Uterus (tissue), 4 donors: ENCODE data around the gene TMEM217. TPM values are rescaled to one million over a fixed set of nuclear protein-coding genes. Genes with fewer than 3 reads are reported as not detected.
A peak's percentile ranks its signal among the peaks of the same experiment; 100 is the strongest.

Source experiments
- DNase-seq, 2 donors: peaks; one replicate each; pipeline ENCODE4 v3.0.0-alpha.2; 2019 to 2020
- H3K27ac ChIP-seq, 2 donors: fragments of 200-600 bp; sonication (generic); 1 replicate in 1 of 2; 2 replicates in 1 of 2; pipeline ENCODE4 v1.5.1; 2016 to 2018
- H3K27me3 ChIP-seq, 2 donors: fragments of 200-600 bp; sonication (generic); one replicate each; pipeline ENCODE4 v1.5.1; 2018 to 2019; ENCODE audit warnings: control low read depth in 1 of 2
- H3K36me3 ChIP-seq, 2 donors: fragments of 200-600 bp; sonication (generic); one replicate each; pipeline ENCODE4 v1.5.1; 2019; ENCODE audit warnings: control low read depth in 1 of 2
- H3K4me1 ChIP-seq, 2 donors: fragments of 200-600 bp; sonication (generic); one replicate each; pipeline ENCODE4 v1.5.1; 2018 to 2019; ENCODE audit warnings: control low read depth in 1 of 2
- H3K4me3 ChIP-seq, 2 donors: fragments of 200-600 bp; sonication (generic); 1 replicate in 1 of 2; 2 replicates in 1 of 2; pipeline ENCODE4 v1.5.1; 2018 to 2019; ENCODE audit warnings: mild to moderate bottlenecking in 1 of 2
- H3K9me3 ChIP-seq, 2 donors: fragments of 200-600 bp; sonication (generic); one replicate each; pipeline ENCODE4 v1.5.1; 2019; ENCODE audit warnings: control low read depth in 1 of 2
- CTCF ChIP-seq, 4 experiments: fragments of 200-600 bp in 2 of 4; fragments of 450-650 bp in 2 of 4; sonication (generic) in 2 of 4; IDR thresholded peaks; one replicate each; pipeline ENCODE4 v1.5.1; 2016 to 2019; ENCODE audit warnings: antibody characterized with exemption in 4 of 4, mild to moderate bottlenecking in 2 of 4, moderate library complexity in 1 of 4
- POLR2A ChIP-seq, 2 donors: fragments of 450-650 bp; IDR thresholded peaks; one replicate each; pipeline ENCODE4 v1.6.1; 2016; ENCODE audit warnings: antibody characterized with exemption in 2 of 2, mild to moderate bottlenecking in 1 of 2, moderate library complexity in 1 of 2
- intact Hi-C: fragments of 100-400 bp; cut with DNase I; formaldehyde crosslinking; loops from one replicate; pipeline ENCODE4 v1.15.1; 2023; ENCODE audit warnings: low total_unique reads
- total RNA-seq, 4 donors: library from RNA; depleted of rRNA in 3 of 4; stranded (reverse); fragments of >200 nt in 3 of 4; gene quantifications; one replicate each; pipeline versions ENCODE4 v1.1.0 to v1.2.4, GENCODE V29; 2014 to 2023
- donor health status: DM: yes; HTN: yes; CAD: no.

TMEM217 gene
- total RNA-seq, 4 donors from 2014 or later: 0.21 to 1.6 TPM; not detected in 2

DNA sequence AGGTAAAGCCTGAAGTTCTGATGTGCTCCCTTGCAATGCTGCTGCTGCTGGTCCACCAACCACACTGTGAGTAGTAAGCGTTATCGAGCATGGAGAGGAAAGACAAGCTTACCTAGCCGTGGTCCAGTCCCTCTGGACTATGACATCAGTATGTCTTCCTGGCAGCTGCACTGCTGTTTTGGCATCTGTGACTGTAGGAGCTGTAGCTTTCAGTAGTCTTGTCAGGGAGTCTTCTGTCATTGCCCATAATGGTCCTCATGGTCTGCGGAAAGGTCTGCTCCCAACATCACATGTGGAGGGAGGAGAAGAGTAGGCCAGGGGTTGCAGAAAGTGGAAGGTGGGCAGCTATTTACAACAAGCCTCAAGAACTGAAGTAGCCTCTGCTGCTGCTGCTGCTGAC lies 26.8 kb upstream of the TMEM217 start:
- Histone ChIP-seq H3K27ac (no peak overlapping the region), H3K4me1 (no peaks in the 10 kb centered on the region)

DNA sequence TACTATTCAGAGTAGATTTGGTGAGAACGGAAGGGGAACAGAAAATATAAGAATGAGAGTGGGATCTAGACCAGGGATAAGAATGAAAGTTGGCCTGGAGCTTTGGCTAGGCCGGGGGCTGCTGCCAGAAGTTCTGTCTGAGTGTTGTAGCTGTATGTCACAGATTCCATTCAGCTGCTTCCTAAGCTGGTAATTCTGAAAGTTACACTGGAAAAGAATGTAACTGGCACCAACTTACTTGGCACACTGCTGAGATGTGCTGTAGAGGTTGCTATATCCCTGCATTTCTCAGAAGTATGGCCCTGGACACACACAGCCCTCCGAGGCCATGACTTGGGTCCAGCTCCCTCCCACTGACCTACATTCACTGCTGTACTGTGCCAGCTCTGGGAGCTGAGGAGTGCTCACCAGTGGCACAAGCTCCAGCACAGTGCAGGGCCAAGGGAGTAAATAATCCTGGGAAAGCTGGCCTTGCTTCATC lies 25.8 kb upstream of the TMEM217 start:
- Histone ChIP-seq H3K27me3 (no peaks in the 10 kb centered on the region), H3K4me1 (no peaks in the 10 kb centered on the region), H3K36me3 (no peaks in the 10 kb centered on the region), H3K27ac (no peak overlapping the region), H3K9me3 (no peaks in the 10 kb centered on the region), H3K4me3 (no peak overlapping the region)
- intact Hi-C loops: no loop called here
- peak in 1 of 2 donors; percentile 50 for DNase-seq
- TF ChIP-seq CTCF (IDR thresholded peaks at IDR 0.05) (no peak), POLR2A (IDR thresholded peaks at IDR 0.05) (no peak)

More for the DNA sequence above, 26.8 kb upstream of the TMEM217 start:
- no peaks in the 10 kb centered on the region for H3K9me3 ChIP-seq
- intact Hi-C loops: no loop called here
- H3K36me3 ChIP-seq: no peaks in the 10 kb centered on the region
- TF ChIP-seq CTCF (IDR thresholded peaks at IDR 0.05): no peak
- TF ChIP-seq POLR2A (IDR thresholded peaks at IDR 0.05): no peak
- DNase-seq: no peak
- H3K4me3 ChIP-seq: no peak overlapping the region
- H3K27me3 ChIP-seq: no peaks in the 10 kb centered on the region

DNA sequence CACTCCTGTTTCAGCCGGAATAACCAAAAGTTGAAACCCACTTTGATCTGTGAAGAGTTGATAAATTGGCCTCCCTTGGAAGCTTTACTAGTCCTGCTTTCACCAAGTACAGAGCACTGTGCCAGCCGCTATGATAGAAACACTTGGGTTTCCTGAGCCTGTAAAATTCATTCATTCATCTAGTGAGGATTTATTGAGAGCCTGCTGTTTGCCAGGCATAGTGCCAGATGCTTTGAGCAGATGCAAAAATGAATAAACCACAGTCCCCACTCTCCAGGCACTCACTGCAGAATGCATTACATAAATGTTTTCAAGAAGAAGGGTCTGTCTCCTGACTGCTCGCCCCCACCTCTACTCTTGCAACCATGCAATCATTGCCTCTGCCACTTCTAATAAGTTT lies 25.3 kb upstream of the TMEM217 start:
- no peaks in the 10 kb centered on the region for H3K4me1 ChIP-seq
- no peaks in the 10 kb centered on the region for H3K27me3 ChIP-seq
- H3K4me3 ChIP-seq: no peak overlapping the region
- TF ChIP-seq CTCF (IDR thresholded peaks at IDR 0.05) (no peak), POLR2A (IDR thresholded peaks at IDR 0.05) (no peak)
- no peak overlapping the region for H3K27ac ChIP-seq
- intact Hi-C loops: no loop called here
- no peak for DNase-seq
- H3K36me3 ChIP-seq: no peaks in the 10 kb centered on the region
- no peaks in the 10 kb centered on the region for H3K9me3 ChIP-seq

DNA sequence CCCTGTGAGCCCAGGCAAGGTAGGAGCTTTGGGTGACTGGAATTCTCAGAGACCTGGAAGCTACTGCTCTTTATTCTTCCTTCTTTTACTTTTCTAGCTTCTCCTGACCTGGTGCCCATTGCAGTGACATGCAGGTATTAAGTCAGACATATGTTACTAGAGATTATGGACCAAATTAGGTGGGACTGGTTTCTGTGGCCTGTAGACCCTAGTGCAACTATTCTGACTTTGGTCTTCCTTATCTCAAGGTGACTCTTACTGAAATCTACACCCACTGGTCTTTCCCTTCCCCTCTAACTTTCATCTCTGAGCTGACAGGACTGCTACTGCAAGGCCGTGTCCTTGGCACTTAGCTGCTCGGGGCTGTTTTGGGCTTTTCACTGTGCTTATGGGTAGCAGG lies 24.4 kb upstream of the TMEM217 start:
- H3K4me1 ChIP-seq: no peaks in the 10 kb centered on the region

More for the DNA sequence above, 24.4 kb upstream of the TMEM217 start:
- Histone ChIP-seq H3K27me3 (no peaks in the 10 kb centered on the region), H3K4me3 (no peak overlapping the region), H3K27ac (no peak overlapping the region), H3K9me3 (no peaks in the 10 kb centered on the region), H3K36me3 (no peaks in the 10 kb centered on the region)
- intact Hi-C loops: no loop called here
- no peak for TF ChIP-seq POLR2A (IDR thresholded peaks at IDR 0.05)
- TF ChIP-seq CTCF (IDR thresholded peaks at IDR 0.05): no peak
- no peak for DNase-seq
